ENCODE data around the gene PNPLA4. TPM values are rescaled to one million over a fixed set of nuclear protein-coding genes. Genes with fewer than 3 reads are reported as not detected.

PNPLA4 gene, protein sequence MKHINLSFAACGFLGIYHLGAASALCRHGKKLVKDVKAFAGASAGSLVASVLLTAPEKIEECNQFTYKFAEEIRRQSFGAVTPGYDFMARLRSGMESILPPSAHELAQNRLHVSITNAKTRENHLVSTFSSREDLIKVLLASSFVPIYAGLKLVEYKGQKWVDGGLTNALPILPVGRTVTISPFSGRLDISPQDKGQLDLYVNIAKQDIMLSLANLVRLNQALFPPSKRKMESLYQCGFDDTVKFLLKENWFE
- total RNA-seq, result 10 to 100 TPM; 14.3 to 28.2 TPM

DNA sequence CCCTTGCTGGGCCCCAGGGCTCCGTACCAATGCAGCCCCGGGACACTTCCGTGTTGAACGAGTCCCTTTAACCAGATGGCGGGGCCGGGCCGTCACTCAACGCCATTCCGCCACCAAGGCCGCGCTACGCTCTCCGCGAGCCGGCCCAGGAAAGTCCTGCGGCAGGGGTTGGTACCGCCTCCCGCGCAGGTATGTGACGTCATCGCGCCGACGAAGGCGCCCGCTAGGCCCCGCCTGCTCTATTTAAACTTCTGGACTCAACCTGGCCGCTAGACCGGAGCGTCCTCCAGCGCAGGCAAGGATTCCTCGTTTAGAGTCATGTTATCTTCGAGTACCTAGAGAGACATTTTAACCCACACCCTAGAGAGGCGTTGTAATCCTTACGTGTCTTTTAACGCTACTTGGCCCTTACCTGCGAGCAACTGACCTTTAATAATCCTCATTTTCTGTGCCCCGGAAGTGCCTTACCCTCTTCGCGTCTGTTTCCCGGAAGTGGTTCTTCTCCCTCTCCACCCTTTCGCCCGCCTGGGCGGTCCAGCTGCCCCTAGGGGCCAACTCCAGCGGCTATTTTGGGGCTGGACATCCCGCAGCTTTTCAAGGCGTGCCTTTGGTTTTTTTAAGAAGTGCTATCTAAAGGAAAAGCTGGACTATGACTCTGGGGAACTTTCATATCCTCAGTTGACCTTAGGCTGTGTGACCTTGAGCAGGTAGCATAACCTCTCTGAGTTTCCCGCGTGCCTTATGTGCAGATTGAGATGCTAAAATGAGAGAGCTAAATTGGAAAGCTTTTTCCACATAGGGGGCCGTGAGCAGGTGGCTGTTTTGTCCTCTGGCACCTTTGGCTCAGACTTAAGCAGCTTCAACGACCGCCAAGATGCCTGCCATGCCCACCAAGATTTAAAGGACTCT, at the start of gene PNPLA4:
TSS of gene PNPLA4 (minus strand) at position 155 of the 909 bp plus-strand sequence. CDS start 1,294 bp downstream, outside the sequence.
- Mint-ChIP-seq H3K9me3 (no peaks in the 10 kb centered on the region), H3K36me3 (ENCODE audit: insufficient read depth in 2 of 2) (peaks cover 0 to 1% of the 10 kb centered on the region in 2 donors), H3K27me3 (ENCODE audit: low read depth) (no peaks in the 10 kb centered on the region), H3K4me3 (peak within 1 kb of the TSS; percentile 90 to 91), H3K27ac (peak within 1 kb of the TSS; percentile 93), H3K4me1 (ENCODE audit: low read depth) (peaks cover 28% of the 10 kb centered on the region)
- peak; percentile 82 to 92 for DNase-seq
- ATAC-seq (replicated peaks in 1 of 2), result peak; percentile 94 to 97

DNA sequence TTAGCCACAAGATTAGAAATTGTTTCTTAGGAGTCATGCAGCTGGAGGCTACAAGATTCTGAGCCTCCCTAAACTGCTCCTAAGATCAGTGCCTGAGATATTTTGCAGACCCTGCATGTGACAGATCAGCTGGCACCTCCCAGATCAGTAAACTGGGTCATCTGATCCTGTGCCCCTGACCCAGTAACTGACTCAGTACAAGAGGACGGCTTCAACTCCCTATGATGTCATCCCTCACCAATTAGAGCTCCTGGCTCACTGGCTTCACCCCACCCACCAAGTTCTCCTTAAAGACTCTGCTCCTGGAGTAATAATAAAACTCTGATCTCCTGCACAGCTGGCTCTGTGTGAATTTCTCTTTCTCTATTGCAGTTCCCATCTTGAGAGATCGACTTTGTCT, 45.4 kb upstream of the PNPLA4 start:
- no peak overlapping the region for H3K27ac Mint-ChIP-seq
- DNase-seq (no peak), ATAC-seq (replicated peaks in 1 of 2) (no peak)
- no peaks in the 10 kb centered on the region for H3K27me3 Mint-ChIP-seq (ENCODE audit: low read depth)
- no peak overlapping the region for H3K4me3 Mint-ChIP-seq
- H3K9me3 Mint-ChIP-seq, result peaks cover 0 to 4% of the 10 kb centered on the region in 2 donors
- no peaks in the 10 kb centered on the region for H3K4me1 Mint-ChIP-seq (ENCODE audit: low read depth)
- H3K36me3 Mint-ChIP-seq (ENCODE audit: insufficient read depth in 2 of 2), result peaks cover 0 to 3% of the 10 kb centered on the region in 2 donors

DNA sequence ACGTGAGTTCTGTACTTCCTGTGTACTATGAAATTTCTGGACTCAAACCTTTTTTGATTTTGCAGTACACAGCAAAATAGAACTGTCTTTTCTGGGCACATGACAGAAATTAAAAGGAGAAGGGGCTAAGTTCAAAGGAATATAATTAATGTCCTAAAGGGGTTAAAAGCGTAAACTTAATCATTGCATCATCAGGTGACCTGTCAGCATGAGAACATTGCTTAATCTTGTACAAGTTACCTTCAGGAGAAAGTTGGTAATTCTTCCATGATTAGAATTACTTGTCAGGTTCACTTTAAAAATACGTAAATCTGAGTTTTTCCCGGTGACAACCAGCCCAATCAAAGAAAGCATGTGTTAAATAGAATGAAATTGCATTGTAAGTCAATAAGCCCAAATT, 43.2 kb upstream of the PNPLA4 start:
- H3K36me3 Mint-ChIP-seq (ENCODE audit: insufficient read depth in 2 of 2), result peaks cover 0 to 3% of the 10 kb centered on the region in 2 donors
- H3K4me1 Mint-ChIP-seq (ENCODE audit: low read depth), result no peaks in the 10 kb centered on the region
- H3K27ac Mint-ChIP-seq, result no peak overlapping the region
- no peak overlapping the region for H3K4me3 Mint-ChIP-seq
- no peak for DNase-seq
- H3K9me3 Mint-ChIP-seq, result peaks cover 0 to 4% of the 10 kb centered on the region in 2 donors
- no peaks in the 10 kb centered on the region for H3K27me3 Mint-ChIP-seq (ENCODE audit: low read depth)
- ATAC-seq (replicated peaks in 1 of 2), result no peak

DNA sequence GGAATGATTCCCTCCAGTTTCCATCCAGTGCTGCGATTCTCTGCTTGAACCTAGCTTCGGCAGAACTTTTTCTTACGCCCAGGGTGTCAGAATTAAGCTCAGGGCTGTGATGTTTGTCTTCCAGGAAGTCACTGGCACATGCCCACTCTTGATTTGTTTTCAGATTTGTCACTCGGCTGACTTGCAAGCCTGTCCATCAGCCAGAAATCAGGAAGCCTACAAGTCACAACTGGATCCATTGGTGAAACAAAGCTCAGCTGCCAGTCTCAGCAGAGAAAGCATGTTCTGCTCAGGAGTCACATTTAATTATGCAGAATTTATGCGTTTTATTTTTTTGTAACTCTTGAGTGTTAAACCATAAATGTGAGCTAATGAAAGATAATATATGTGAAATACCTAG, 38.2 kb upstream of the PNPLA4 start:
- no peak for DNase-seq
- peaks cover 6% of the 10 kb centered on the region for H3K27me3 Mint-ChIP-seq (ENCODE audit: low read depth)
- no peak overlapping the region for H3K4me3 Mint-ChIP-seq
- peaks cover 0 to 6% of the 10 kb centered on the region in 2 donors for H3K36me3 Mint-ChIP-seq (ENCODE audit: insufficient read depth in 2 of 2)
- ATAC-seq (replicated peaks in 1 of 2), result no peak
- peaks cover 0 to 8% of the 10 kb centered on the region in 2 donors for H3K9me3 Mint-ChIP-seq
- H3K4me1 Mint-ChIP-seq (ENCODE audit: low read depth), result no peaks in the 10 kb centered on the region
- H3K27ac Mint-ChIP-seq, result no peak overlapping the region

DNA sequence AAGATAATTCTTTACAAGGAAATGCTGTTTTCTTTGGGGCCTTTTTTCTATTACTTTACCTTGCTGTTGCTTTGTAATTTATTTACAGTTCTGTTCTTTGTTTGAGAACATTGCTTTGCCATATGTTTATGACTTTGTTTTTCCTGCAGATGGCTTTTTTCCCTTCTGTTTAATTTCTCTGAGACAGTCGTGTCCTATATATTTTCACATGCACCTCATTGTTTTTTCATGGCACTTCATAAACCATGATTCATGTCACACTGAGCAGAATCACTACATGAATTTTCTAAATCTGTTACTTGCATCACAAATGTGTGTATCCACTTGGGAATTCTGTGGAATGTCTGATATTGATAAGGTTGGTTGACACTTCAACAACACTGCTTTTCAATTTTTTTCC, 33.0 kb upstream of the PNPLA4 start:
- DNase-seq (no peak), ATAC-seq (replicated peaks in 1 of 2) (no peak)
- Mint-ChIP-seq H3K27ac (no peak overlapping the region), H3K27me3 (ENCODE audit: low read depth) (peaks cover 10% of the 10 kb centered on the region), H3K9me3 (peaks cover 5 to 16% of the 10 kb centered on the region in 2 donors), H3K36me3 (ENCODE audit: insufficient read depth in 2 of 2) (peaks cover 2 to 8% of the 10 kb centered on the region in 2 donors), H3K4me1 (ENCODE audit: low read depth) (no peaks in the 10 kb centered on the region), H3K4me3 (no peak overlapping the region)

DNA sequence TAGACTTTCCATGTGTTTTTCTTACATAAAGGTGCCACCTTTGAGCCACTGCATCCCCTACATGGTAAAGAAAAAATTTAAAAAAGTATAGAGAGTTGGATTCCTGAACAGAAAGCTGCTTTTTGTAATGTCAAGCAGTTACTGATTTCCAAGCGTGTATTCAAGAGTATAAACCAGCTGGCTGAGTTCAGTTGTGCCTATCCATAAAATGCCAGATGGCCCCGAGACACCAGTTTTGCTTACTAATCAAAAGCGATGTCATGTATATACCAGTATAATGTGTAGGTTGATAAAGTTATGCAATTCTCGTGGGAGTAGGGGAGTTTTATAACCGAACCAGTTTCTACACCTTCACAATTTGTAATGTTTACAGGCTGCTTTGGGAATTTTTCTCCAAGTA, 26.2 kb upstream of the PNPLA4 start:
- ATAC-seq (replicated peaks in 1 of 2), result no peak
- peaks cover 2 to 7% of the 10 kb centered on the region in 2 donors for H3K36me3 Mint-ChIP-seq (ENCODE audit: insufficient read depth in 2 of 2)
- no peak overlapping the region for H3K4me3 Mint-ChIP-seq
- no peak for DNase-seq
- peaks cover 5 to 11% of the 10 kb centered on the region in 2 donors for H3K9me3 Mint-ChIP-seq
- no peaks in the 10 kb centered on the region for H3K4me1 Mint-ChIP-seq (ENCODE audit: low read depth)
- peaks cover 4% of the 10 kb centered on the region for H3K27me3 Mint-ChIP-seq (ENCODE audit: low read depth)
- H3K27ac Mint-ChIP-seq, result no peak overlapping the region

DNA sequence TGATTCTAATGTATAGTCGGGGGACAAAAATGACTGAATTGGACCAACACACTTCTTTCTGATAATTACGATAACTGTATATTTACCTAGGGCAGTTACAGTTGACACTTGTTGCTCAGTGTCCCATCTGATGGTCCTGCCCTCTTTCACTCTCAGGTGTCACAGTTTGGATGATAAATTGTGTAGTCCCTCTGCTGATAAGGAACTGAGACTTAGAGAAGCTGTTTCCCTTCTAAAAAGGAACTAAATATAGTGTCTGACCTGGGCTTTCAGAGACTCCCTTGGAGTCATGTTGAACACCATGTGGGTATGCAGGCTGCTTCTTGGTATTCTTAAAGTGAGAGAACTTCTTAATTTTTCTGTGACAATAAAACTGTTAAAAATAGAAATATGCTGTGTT, 23.7 kb upstream of the PNPLA4 start:
- DNase-seq (no peak), ATAC-seq (replicated peaks in 1 of 2) (no peak)
- Mint-ChIP-seq H3K4me3 (no peak overlapping the region), H3K27me3 (ENCODE audit: low read depth) (peaks cover 11% of the 10 kb centered on the region), H3K27ac (no peak overlapping the region), H3K36me3 (ENCODE audit: insufficient read depth in 2 of 2) (peaks cover 0 to 2% of the 10 kb centered on the region in 2 donors), H3K4me1 (ENCODE audit: low read depth) (no peaks in the 10 kb centered on the region), H3K9me3 (peaks cover 0 to under 1% of the 10 kb centered on the region in 2 donors)

DNA sequence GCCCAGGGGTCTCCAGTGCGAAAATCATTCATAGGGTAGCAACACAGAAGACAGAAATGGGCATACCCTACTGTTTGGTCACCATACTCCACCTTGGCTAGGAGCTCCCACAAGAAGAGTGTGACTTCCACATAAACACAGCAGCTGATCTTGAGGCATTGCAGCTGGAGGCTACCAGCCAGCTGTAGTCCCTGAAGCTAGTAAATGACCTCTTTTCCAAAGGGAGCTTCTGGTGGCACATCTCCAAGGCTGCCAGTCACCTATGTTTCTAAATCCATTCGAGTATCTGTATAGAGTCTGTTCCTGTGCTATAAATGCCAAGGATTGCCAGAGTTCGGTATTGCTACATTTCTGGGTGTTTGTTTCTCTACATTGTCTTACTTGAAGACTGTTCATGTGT, 21.3 kb upstream of the PNPLA4 start:
- Mint-ChIP-seq H3K27me3 (ENCODE audit: low read depth) (peaks cover 10% of the 10 kb centered on the region), H3K9me3 (no peaks in the 10 kb centered on the region), H3K4me3 (no peak overlapping the region), H3K36me3 (ENCODE audit: insufficient read depth in 2 of 2) (peaks cover 0 to 2% of the 10 kb centered on the region in 2 donors), H3K27ac (no peak overlapping the region), H3K4me1 (ENCODE audit: low read depth) (no peaks in the 10 kb centered on the region)
- DNase-seq (no peak), ATAC-seq (replicated peaks in 1 of 2) (no peak)

DNA sequence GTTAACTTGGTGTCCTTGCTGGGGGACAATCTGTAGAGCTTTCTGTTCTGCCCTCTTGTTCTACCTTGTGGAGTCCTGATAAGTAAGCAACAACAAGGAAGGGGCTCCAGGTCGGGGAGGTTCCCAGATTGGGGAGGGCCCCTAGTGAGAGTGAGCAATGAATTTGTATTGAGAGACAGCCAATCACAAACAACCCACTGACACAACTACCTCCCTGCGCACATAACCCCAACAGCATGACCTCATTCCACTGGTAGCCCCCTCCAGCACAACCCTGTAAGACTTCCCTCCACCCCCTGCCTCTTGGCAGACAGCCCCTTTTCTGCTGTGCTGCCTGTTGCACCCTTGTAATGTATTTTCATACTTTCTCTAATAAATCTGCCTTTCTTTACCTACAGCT, 19.7 kb upstream of the PNPLA4 start:
- Mint-ChIP-seq H3K4me1 (ENCODE audit: low read depth) (no peaks in the 10 kb centered on the region), H3K27me3 (ENCODE audit: low read depth) (peaks cover 10% of the 10 kb centered on the region), H3K27ac (no peak overlapping the region), H3K4me3 (no peak overlapping the region), H3K9me3 (no peaks in the 10 kb centered on the region), H3K36me3 (ENCODE audit: insufficient read depth in 2 of 2) (peaks cover 0 to 2% of the 10 kb centered on the region in 2 donors)
- no peak for DNase-seq
- no peak for ATAC-seq (replicated peaks in 1 of 2)

DNA sequence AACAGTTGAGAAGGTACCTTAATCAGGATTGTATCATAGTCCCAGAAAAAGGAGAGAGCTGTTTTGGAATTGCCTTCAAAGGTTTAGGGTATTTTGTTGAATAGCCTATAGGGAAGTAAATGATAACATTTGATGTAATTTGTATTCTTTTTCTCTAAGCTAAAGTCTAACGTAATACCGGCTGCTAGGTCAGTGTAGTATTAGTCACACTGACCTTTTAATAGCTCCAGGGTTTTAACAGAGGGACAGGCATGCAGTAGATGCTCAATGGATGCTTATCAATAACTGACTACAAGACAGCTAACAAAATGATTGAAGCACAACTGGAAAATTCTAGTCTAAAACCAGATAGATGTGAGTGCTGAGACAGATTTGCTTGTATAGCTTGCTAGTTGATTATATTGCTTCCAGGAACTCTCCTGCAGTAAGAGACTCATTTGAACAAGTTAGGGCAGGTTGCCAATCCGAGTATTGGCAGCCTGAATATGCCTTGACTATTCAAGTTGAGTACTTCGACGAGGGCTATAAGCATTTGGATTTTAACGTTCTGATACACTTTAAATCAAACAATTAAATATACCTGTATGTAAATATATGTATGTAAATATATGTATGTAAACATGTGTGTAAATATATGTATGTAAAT, 16.5 kb upstream of the PNPLA4 start:
- H3K9me3 Mint-ChIP-seq, result no peaks in the 10 kb centered on the region
- H3K27ac Mint-ChIP-seq, result no peak overlapping the region
- no peak for ATAC-seq (replicated peaks in 1 of 2)
- no peak overlapping the region for H3K4me3 Mint-ChIP-seq
- DNase-seq, result no peak
- H3K4me1 Mint-ChIP-seq (ENCODE audit: low read depth), result no peaks in the 10 kb centered on the region
- H3K27me3 Mint-ChIP-seq (ENCODE audit: low read depth), result peaks cover 10% of the 10 kb centered on the region
- H3K36me3 Mint-ChIP-seq (ENCODE audit: insufficient read depth in 2 of 2), result no peaks in the 10 kb centered on the region

DNA sequence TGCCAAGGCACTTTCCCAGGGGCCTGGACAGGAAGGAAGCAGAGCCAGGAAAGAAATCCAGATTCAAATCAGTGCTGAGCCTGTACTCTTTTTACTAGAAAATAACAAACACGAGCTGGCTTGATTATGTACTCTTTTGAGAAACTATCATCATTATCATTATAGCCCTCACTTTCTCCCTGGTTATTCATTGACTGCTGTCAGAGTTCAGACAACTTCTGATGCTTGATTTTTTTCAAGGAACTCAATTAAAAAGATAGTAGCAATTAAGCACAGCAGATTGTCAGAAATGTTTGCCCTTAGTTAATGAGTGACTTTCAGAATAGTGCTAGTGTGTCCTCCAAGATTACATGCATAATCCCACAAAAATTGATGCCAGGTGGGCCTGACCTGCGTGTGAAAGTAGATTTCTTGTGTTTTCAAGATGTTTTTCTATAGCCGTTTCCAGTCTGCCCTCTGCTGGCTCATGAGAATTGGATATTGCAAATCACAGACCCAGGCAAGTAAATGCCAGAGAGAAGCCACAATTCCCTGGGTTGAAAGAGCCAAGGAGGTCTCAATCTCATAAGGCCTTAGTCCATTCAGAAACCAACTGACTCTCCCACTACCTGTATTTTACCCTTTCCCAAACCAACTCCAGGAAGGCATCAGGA, 14.3 kb upstream of the PNPLA4 start:
- H3K36me3 Mint-ChIP-seq (ENCODE audit: insufficient read depth in 2 of 2), result no peaks in the 10 kb centered on the region
- no peak overlapping the region for H3K4me3 Mint-ChIP-seq
- peaks cover under 1% of the 10 kb centered on the region for H3K27me3 Mint-ChIP-seq (ENCODE audit: low read depth)
- H3K27ac Mint-ChIP-seq, result no peak overlapping the region
- ATAC-seq (replicated peaks in 1 of 2) (no peak), DNase-seq (no peak)
- no peaks in the 10 kb centered on the region for H3K9me3 Mint-ChIP-seq
- no peaks in the 10 kb centered on the region for H3K4me1 Mint-ChIP-seq (ENCODE audit: low read depth)

DNA sequence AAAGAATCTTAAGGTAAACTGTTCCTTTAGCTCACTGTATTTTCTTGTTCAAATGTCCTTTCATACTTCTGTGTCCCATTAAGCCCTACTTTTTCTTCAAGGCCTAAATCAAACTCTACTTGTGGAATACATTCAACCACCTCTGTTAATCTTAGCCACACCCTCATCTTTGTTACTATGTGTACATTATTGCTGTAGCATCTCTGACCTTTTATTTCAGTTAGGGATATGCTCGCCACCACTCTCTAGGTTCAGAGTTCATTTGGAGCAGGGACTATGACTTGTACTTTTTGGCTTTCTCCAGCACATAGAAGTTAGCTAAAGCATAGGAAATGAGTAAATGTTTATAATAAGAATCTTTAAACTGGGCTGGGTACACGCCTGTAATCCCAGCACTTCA, 6.8 kb upstream of the PNPLA4 start:
- peaks cover 0 to 1% of the 10 kb centered on the region in 2 donors for H3K36me3 Mint-ChIP-seq (ENCODE audit: insufficient read depth in 2 of 2)
- H3K9me3 Mint-ChIP-seq, result no peaks in the 10 kb centered on the region
- H3K4me1 Mint-ChIP-seq (ENCODE audit: low read depth), result peaks cover 4% of the 10 kb centered on the region
- no peak for DNase-seq
- no peaks in the 10 kb centered on the region for H3K27me3 Mint-ChIP-seq (ENCODE audit: low read depth)
- H3K27ac Mint-ChIP-seq, result no peak overlapping the region
- no peak for ATAC-seq (replicated peaks in 1 of 2)
- H3K4me3 Mint-ChIP-seq, result no peak overlapping the region

DNA sequence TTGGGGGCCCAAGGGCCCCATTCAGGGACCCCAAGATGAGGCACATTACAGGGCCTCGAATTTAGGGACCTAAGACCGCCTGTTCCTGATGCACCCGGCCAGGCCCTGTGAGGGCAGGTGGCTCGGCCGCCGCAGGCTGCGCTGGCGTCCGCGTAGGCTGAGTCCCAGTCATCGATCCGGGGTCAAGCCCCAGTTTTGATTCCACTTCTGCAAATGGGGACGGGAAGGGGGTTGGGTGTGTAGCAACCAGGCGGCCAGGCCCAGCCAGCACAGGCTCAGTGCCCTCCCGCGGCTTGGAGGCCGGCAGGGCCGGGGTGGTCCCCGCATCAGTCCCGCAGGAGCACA, 327 bp downstream of the PNPLA4 start:
- DNase-seq (no peak), ATAC-seq (replicated peaks in 1 of 2) (no peak)
- peaks cover 0 to 1% of the 10 kb centered on the region in 2 donors for H3K36me3 Mint-ChIP-seq (ENCODE audit: insufficient read depth in 2 of 2)
- H3K4me3 Mint-ChIP-seq, result peak overlapping the region; percentile 90 to 91
- peak overlapping the region; percentile 93 for H3K27ac Mint-ChIP-seq
- no peaks in the 10 kb centered on the region for H3K9me3 Mint-ChIP-seq
- peaks cover 28% of the 10 kb centered on the region for H3K4me1 Mint-ChIP-seq (ENCODE audit: low read depth)
- H3K27me3 Mint-ChIP-seq (ENCODE audit: low read depth), result no peaks in the 10 kb centered on the region

Measured in activated T-cell treated with anti-CD3 and anti-CD28 coated beads, Interleukin-2, amount 50 U/mL, for 72 hours (primary cell).